RPMI8226 (cell line): Measurements from ENCODE around the gene AIRE.
"Not testable (repeated sequence)": the region's sequence is repeated elsewhere in the genome, so short reads cannot be mapped to it uniquely, and the experiment has no call there.

ENCODE experiments used
- DNase-seq: peaks from one replicate; pipeline ENCODE4 v3.0.0-alpha.2; 2015

The AIRE gene

DNA sequence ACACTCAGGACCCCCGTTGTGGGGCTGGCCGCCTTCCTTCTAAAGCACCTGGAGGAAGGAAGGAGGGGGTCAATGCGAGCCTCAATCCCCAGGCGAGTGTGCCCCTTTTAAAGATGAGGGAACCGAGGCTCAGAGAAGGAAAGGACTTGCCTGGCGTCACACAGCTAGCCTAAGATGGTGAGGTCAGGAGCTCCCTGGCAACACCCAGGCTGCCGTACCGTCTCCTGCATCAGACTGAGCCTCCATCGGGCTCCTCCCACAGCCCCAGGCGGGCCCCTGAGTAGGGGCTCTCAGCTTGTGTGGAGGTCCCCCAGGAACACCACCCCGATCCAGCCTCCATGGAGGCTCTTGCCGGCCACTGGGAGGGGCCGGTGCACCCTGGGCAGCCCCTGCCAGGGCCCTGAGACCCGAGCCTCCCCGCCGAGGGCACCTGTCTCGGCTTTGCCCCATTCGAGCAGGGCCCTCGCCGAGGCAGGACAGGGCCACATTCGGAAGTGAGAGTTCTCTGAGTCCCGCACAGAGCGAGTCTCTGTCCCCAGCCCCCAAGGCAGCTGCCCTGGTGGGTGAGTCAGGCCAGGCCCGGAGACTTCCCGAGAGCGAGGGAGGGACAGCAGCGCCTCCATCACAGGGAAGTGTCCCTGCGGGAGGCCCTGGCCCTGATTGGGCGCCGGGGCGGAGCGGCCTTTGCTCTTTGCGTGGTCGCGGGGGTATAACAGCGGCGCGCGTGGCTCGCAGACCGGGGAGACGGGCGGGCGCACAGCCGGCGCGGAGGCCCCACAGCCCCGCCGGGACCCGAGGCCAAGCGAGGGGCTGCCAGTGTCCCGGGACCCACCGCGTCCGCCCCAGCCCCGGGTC lies at the start of gene AIRE:
AIRE (plus strand) TSS at position 739 of the 855 bp plus-strand sequence. CDS start 131 bp downstream, outside the sequence.
- no peak for DNase-seq

DNA sequence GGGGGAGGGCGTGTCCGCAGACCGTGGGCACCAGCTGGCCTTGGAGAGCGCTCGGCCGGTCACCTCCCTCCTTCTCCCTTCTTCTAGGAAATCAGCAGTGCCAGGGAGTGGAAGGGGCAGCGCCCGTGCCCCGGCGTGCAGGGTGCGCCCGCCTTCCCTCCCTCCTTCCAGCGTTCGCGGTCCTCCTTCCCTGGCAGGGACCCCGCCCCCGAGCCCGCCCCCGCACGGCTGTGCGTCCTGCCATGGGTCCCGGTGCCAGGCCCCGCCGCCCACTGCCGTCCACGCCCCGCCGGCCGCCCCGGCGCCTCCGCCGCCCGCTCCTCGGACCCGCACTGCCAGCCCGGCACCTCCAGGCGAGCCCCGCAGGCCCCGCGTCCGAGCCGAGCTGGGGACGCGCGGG lies 45.3 kb upstream of the AIRE start:
- not testable (repeated sequence) for DNase-seq

DNA sequence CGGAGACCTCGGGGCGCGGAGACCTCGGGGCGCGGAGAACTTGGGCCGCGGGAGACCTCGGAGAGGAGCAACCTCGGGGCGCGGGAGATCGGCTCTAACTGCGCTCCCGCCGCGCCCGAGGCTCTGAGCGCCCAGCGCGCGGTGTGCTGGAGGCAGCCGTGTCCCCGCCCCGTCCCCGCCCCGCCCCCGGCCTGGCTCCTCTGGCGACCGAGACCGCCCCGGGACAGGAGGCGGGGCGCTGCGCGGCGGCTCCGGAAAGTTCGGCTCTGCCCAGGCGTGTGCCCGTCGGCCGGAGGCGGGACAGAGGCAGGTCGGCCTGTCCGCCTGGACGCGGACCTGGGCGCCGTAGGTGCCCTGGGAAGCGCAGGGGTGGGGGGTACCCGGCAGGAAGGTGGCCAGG lies 44.8 kb upstream of the AIRE start, which contains the start of gene ICOSLG:
ICOSLG (minus strand) TSS at position 102 of the 400 bp plus-strand sequence. CDS start 126 bp downstream, outside the sequence.
- DNase-seq, result not testable (repeated sequence)

DNA sequence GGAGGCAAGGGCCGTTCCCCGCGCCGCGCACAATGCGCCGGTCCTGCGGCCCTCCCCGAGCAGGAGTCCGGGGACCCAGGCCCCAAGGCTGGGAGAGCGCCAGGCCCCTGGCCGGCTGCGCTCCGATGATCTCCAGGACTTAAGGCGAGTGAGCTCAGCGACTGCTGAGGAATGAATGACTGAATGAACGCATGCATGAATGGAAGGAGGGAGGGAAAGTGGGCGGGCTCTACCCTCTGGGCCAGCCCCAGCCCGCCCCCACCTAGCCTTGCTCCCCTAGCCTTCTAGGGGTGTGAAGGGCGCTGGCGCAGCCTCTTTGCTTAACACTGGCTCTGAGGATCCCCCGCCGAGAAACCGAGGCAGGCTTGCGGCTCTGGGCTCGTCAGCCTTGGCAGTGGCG lies 44.4 kb upstream of the AIRE start:
- DNase-seq, result not testable (repeated sequence)

DNA sequence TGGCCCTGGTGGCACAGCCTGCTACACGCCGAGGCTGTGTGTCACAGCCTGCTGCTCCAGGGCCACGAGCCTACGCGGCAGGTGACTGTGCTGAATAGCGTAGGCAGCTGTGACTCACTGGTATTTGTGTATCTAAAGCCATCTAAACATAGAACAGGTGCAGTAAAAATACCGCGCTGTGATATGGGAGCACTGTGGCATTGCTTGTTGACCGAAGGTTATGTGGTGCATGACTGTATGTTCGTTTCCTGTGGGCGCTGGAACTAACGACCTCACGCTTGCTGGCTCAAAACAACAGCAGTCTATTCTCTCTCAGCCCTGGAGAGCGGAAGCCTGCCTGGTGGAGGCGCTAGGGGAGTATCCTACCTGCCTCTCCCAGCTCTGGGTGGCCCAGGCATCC lies 41.7 kb upstream of the AIRE start:
- DNase-seq, result not testable (repeated sequence)

DNA sequence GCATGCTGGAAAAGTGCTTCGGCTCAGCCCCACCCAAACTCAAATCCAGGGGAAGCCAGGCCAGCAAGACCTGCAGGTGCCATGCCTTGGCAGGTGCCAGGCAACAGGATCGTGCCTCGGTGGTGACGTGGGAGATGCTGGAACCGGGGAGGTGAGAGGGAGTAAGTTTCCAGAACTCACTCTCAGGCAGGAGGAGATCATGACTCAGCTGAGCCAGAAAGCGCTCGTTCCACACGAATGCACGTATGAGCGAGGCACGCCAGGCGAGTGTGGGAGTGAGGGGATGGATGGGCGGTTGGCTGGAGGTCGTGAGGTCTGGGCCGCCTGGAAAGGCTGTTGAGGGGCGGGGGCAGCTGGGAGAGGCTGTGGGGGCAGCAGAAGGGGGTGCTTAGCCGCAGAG lies 37.8 kb upstream of the AIRE start:
- not testable (repeated sequence) for DNase-seq

DNA sequence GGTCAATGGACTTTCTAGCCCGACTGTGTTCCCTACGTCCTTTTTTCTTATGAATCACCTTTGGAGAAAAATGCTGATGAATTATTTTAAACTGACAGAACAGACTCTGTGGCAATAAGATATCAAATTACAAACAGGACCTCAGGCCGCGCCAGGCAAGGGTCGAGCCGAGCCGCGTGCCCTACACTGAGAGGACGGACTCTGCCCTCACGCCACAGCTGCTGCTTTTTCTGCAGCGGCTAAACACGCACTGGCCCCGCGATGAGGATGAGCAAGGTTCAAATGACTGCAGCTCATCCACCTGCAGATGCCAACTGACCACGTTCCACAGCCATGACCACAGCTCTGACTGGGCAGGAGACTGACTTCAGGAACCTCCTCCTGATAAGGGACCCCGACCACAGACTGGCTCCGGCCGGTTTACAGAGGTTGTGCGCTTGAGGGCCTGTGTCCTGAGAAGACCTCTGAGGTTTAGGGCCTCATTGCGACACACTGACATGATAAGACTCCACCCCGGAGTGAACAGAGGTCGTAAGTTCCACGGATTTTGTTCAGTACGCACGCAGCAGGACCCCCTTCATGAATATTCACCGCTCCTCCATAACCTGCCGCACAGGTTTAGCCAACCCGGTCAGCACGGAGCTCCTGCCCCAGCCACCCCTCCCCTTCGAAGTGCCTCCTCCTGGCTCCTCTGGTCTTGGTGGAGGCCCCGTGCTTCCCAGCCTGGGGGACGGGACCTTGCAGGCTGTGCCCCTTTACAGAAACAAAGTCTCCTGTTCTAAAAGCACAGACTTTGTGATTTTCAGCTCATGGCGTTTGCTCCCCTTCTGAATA lies 36.3 kb upstream of the AIRE start:
- DNase-seq, result not testable (repeated sequence)

DNA sequence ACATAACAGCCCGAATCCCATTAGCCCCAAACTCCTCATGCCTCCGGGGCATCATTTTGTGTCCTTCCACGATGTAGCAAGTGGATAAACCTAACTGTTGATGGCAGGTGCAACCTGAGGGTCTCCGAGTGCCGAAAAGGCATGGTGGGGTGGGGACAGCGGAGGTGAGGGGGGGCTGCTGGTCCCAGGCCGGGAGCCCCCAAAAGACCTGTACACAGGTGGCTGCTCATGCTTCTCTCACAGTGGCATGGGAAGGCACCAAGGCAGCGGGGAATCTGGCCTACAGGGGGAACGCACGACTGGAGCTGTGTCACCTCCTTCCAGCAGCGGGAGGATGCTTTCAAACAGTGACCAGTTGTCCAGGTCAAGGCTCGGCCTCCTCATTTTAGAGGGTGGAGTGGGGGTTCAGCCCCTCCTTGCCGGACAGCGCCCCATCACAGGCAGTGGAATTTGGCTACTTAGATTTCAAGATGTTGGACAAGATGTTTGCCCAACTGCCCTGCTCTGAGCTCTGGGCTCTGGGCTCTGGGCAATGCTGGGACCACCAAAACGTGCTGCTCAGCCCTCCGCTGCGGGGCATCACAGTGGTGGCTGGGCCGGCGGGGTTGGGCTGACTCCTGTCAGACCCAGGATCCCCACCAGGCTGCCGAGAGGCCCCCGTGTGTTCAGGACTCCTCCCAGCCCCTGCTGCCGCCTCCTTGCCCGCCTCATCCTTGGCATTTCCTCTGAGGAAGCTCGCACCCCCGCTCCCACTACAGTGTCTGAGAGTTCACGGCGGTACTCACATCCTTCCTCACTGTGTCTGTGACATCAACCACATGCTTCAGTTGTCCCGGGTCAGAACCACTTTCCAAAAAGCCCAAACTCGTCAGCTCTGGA lies 31.6 kb upstream of the AIRE start:
- no peak for DNase-seq

DNA sequence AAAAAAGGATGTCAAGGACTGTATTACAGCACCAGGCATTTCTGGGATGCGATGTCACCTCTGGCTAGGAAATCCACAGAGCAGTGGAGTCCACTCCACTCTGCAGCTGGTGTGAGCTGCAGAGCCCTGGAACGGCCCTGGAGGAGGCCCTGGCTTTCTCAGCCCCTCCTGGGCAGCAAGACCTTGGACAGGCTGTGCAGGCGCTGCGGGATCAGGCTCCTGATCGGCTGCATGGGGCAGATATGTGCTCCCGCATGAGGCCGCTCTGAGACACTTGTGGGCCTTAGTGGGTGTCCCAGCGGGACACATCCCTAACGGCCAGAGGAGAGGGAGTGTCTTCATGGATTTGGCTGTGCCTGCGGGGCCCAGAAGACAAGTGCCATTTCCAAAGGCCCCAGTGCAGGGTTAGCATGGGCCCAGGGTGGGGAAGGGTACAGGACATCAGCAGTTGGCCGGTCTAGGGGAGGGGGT lies 30.1 kb upstream of the AIRE start:
- no peak for DNase-seq

DNA sequence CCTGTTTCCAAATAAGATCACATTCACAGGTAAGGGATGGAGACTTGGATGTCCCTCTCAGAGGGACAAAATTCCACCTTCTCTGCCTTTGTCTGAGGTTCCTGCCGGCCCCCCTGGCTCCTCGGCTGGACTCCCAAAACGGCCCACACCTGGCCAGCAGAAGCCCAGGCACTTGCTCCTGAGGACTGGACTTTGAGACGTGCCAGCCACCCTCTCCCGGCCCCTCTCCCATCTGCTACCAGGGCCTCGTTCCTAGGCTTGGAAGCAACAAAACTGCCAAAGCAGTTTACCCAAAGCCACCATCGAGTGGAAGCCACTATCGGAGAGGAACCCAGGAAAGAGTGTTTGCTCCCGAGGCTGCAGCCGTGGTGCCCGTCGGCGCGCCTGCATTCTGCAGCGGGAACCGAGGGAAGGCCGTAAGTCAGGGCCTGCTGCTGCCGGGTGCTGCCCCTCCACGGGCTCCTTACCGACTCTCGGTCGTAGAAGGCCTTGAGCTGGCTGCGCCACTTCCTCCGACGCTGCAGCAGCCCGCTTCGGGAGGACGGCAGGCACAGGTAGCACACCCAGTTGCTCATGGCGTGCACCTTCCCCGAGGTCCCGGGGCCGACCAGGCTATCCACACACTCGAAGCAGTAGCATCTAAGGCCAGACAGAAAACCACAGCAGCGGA lies 27.5 kb upstream of the AIRE start:
- no peak for DNase-seq

DNA sequence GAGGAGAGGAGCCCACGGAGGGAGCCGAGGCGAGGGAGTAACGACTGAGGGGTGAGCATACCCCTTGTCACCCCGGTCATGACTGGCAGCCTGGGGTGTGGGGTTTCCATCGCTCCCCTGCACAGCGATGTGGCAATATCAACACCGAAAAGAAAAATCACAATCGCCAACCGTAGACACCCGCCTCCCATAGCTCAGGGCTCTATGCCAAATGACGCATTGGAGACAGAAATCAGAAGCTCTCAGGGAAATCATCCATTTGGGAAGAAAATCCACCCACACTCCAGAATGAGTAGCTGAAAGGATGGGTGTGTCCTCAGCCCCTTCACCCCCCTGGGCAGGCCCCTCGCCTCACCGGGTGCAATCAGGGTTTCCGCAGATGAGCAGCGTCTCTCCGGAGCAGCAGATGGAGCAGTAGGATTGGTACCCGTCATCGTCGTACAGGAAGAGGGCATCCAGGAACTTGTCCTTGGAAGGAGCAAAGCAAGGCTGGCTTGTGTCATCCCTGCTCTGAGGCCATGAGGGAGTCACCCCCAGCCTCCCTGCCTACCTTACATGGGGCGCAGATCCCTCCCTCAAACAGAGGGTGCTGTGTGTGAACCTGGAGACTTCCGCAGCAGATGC lies 26.5 kb upstream of the AIRE start:
- DNase-seq, result no peak

DNA sequence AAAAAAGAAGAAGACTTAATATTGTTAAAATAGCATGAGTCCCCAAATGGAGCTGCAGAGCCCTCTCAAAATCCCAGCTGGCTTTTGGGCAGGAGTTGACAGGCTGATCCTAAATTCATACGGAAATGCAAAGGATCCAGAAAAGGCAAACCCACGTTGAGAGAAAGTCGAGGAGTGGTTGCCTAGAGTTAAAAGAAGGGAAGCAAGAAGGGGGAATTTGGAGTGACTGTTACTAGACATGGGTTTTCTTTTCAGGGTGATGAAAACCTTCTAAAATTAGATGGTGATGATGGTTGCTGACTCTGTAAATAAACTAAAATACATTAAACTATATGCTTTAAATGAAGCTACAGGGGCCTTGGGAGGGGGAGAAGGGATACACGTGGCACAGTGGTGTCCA lies 25.6 kb upstream of the AIRE start:
- DNase-seq, result no peak

DNA sequence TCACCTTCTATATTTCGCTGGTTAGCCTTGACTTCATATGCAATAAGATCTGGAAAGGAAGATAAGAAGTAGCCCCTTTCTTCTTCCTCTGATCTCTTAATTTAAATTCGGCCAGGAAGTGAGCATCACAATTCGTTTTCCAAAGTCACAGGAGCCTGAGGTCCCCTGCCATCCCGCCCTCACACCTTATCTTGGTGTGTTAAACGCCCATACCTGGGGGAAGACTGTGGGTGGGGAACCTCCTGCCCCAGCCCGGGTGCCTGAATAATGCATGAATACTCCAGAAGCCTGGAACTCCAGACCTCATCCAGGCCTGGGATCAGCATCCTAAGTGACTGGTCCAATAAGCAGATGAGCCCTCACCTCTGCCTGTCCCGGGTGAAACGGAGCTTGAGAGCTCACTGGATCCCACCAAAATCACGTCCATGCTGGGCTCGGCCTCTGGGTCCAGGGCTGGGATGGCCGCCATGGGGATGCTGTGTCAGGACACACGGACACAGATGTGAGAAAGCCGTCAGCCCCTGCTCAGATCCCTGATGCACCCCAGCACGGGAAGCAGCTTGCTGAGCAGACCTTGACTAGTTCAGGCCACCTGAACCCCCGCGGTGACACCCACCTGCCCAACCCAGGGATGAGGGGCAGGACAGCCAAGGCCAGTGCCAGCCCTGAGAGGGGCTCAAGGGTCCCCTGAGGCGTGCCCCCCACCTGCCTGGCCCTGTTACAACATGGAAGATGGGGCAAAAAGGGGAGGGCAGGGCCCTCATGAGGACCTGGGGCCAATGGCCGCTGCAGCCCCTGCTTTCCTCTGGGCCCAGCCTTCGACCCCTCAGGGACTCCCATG lies 24.7 kb upstream of the AIRE start:
- no peak for DNase-seq

DNA sequence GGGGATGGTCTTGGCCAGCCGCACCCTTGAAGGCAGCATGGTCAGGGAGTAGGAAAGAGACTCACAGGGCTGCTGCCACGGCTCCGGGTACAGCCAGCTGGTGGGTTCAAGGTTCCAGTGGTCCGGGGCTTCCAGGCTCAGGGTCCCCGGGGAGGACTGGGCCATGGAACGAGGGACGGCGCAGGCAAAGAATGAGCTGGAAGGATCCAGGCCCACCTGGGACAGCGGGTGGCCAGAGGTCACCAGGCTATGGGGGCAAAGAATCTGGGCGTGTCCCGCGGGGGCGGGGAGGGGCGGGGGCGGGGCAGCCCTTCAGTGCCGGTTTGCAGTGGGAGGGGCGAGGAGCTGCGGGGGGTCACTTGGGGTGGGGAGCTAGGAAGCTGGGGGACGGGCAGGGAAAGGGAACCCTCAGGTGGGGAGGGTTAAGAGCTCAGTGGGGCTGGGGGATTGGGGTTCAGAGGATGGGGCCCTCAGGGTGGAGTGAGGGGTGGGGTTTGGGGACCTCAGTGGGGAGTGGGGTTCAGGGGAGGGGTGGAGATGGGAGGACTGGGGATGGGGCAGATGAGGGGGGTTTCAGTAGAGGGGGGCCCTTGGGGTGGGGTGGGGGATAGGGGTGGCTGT lies 23.9 kb upstream of the AIRE start, which contains the start of gene DNMT3L:
DNMT3L (minus strand) TSS at position 223 of the 621 bp plus-strand sequence. CDS start 638 bp downstream, outside the sequence.
- DNase-seq, result no peak

DNA sequence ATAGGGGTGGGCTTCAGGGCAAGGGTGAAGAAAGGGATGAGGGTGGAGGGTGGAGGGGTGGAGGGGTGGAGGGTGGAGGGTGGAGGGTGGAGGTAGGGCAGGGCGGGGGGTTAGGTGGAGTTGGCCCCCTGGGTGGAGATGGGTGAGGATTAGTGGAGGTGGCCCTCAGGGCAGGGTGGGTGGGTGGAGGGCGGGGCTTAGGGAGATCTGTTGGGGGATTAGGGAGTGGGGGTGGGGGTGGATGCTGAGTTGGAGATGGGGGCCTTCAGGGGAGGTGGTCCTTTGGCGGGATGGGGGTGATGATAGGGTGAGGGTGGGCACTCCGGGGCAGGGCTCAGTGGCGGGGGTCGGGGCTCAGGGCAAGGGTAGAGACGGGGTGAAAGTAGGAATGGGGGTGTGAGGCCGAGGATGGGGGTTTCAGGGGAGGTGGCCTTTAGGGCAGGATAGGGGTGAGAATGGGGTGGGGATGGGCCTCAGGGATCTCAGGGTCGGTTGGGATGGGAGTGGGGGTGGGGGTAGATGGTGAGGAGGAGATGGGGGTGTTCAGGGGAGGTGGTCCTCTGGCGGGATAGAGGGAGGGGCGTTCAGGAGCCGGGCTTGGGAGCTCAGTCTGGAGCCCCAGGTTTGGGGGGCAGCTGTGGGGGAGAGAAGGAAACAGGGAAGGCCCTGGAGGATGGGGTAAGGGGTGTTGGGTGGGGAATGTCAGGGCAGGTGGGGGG lies 23.2 kb upstream of the AIRE start:
- no peak for DNase-seq

DNA sequence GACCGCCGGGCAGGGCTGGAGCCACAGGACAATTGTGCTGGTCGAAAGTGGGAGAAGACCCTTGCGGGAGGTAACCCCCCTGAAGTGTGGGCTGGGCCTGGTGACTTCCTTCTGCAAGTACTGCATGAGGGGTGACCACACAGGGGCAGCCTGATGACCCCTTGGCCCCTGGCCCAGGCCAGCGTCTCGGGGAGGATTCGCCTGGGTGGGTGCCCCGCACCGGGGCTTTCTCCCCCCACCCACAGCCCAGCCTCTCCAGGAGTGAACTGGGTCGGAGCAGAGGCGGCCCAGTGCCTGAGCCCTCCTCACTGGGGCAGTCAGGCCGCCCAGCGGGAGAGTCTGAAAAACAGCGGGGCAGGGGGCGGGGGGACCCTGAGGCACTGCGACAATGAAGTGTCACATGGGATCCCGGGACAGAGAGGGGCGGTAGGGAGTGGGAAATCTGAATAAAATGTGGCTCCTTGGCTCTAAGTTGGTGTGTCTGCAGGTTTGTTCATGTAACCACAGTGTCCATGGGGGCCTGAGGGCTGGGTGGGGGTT lies 22.4 kb upstream of the AIRE start:
- DNase-seq, result no peak

DNA sequence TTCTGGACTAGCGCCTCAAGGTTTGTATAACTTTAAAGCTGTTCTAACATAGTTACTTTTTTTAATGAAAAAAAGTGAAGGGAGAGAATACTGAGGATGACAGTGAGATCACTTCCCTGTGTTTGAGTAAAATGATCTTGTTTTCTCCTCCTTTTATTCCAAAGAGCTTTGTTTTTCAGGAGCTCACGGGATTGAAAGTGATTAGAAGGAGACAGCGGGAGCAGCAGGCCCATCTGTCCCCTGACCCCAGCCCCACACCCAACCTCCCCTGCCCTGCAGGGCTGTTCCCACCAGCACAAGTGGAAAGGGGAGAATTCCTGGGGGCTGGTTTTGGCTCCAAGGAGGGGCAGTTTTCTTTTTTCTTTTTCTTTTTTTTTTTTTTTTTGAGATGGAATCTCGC lies 21.9 kb upstream of the AIRE start:
- no peak for DNase-seq

DNA sequence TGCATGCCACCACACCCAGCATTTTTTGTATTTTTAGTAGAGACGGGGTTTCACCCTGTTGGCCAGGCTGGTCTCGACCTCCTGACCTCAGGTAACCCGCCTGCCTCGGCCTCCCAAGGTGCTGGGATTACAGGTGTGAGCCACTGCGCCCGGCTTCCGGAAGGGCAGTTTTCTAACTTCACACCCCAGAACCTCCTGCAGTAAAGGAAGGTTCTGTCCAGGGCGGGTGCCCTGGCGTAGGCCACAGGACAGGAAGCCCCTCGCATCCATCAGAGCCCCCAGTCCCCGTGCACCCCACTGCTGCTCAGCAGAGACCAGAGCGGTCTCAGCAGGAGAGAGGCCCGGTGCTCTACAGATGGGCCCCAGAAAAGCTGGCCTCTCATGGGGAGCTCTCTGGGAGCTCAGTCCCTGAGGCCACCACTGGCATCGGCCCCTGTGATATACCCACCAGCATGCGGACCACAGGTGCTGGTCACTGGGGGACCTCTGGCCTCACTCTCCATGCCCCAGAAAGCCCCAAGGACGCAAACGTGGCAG lies 19.9 kb upstream of the AIRE start:
- DNase-seq, result no peak
